ENCODE data around the gene POTEJ. TPM values are rescaled to one million over a fixed set of nuclear protein-coding genes. Genes with fewer than 3 reads are reported as not detected.
"Not testable (repeated sequence)": the region's sequence is repeated elsewhere in the genome, so short reads cannot be mapped to it uniquely, and the experiment has no call there.

POTEJ gene
- total RNA-seq, 2 donors from 2014 or later, result not detected

DNA sequence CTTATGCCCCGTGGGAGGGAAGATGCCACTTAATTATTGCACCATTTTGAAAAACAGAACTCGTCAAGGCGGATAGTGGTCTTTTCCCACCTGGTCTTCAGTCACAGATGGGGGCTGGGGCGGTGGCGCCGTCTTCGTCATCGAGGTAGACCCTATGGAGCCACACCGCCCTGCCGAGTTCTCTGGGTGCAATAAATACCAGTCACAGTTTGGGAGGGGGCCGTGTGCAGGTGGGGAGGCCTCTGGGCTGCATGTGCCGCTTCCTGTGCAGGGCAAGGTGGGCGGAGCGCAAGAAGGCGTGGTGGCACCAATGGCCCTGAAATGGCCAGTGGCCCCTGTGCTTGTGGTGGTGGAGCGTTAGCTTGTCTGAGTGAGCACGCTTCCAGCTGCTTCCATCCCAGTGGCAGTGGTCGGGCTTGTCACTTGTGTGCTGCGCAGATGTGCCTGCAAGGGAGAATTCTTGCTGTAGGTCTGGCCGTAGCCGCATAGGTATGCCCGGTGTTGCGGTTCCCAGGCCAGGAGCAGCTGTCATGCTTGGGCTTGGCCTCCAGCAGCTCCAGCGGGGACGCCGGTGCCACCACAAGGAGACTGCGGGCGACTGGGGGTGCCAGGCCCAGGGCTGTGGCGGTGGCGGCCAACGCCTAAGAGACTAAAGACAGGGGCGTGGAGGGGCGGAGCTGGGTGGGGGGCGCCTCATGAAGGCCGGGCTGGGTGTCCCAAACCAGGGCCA lies 81.0 kb downstream of the POTEJ start:
- ATAC-seq; DNase-seq (ENCODE audit: low spot score in 2 of 2); H3K36me3 Mint-ChIP-seq; H3K27ac Mint-ChIP-seq; H3K9me3 Mint-ChIP-seq: not testable (repeated sequence)

DNA sequence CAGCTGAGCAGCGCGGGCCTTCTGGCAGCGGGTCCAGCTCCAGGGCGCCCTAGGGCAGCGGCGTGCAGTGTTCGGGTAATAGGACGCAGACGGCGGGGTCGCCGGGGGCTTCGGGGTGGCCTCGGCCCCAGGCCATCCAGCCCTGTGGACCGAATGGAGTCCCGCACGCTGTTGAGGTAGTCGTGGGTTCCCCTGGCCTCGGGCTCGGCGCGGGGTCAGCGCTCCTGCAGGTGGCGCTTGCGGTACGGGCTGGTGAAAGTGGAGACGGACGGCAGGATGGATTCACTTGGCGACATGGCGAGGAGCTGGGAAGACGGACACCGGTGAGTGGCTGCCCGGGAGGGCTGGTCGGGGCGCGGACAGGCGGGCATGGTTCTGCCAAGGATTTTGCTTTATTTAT lies 82.2 kb downstream of the POTEJ start:
- H3K27ac Mint-ChIP-seq; DNase-seq (ENCODE audit: low spot score in 2 of 2); ATAC-seq; H3K9me3 Mint-ChIP-seq; H3K36me3 Mint-ChIP-seq: not testable (repeated sequence)

DNA sequence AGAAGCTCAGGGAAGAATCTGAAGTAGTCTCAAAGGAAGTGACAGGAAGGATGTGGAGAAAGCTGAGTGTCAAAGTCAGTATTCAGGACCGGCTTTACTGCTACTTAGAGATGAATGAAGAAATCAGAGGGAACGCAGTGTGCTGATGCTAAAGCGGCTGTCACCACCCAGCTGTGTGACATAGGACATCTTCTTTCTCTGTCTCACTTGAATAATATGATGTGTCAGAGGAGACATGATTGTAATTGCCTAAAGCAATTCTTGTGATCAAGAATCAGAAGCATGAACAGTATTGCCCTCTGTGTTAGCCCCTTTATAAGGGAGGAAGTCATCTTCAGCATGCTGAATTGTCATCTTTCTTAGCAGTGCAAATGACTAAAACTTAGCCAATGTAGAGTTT lies 92.0 kb downstream of the POTEJ start:
- not testable (repeated sequence) for H3K36me3 Mint-ChIP-seq; DNase-seq (ENCODE audit: low spot score in 2 of 2); H3K9me3 Mint-ChIP-seq; ATAC-seq; H3K27ac Mint-ChIP-seq

Other genes with a start within 250 kb of the POTEJ start
- not detected for gene POTEI, start 102.1 kb upstream of the POTEJ start, total RNA-seq
- not detected for gene CFC1B, start 90.2 kb upstream of the POTEJ start, total RNA-seq
- gene CFC1, start 11.9 kb upstream of the POTEJ start, total RNA-seq, result not detected
- not detected for gene GPR148, start 117.6 kb downstream of the POTEJ start, total RNA-seq
- not detected for gene AMER3, start 144.1 kb downstream of the POTEJ start, total RNA-seq
- gene ARHGEF4, start 225.5 kb downstream of the POTEJ start, total RNA-seq, result under 1 TPM; 0.20 to 0.80 TPM

All from activated naive CD4-positive, alpha-beta T cell treated with anti-CD3 and anti-CD28 coated beads, Interleukin-2, amount 50 U/mL, for 72 hours (primary cell).